Activated T-cell treated with anti-CD3 and anti-CD28 coated beads, Interleukin-2, amount 50 U/mL, for 48 hours (primary cell): ENCODE data around the gene ATP5F1D.

Experiments
- DNase-seq, 2 experiments: peaks; one replicate each; pipeline ENCODE4 v3.0.0-alpha.2; 2020

The ATP5F1D gene

GRCh38 chr19:1283917-1284292 lies 42.4 kb downstream of the ATP5F1D start:
- DNase-seq = no peak

GRCh38 chr19:1284293-1284978 lies 42.9 kb downstream of the ATP5F1D start:
- DNase-seq = peak in 1 of 2 experiments; percentile 23

GRCh38 chr19:1284979-1285736 lies 43.6 kb downstream of the ATP5F1D start:
- peak in 1 of 2 experiments; percentile 26 for DNase-seq

GRCh38 chr19:1285737-1286360 lies 44.3 kb downstream of the ATP5F1D start, which contains the start of gene EFNA2:
TSS of gene EFNA2 (plus strand) at chr19:1285873. CDS start at chr19:1286169, 296 bp downstream.
- peak in 1 of 2 experiments; percentile 21 for DNase-seq

DNA sequence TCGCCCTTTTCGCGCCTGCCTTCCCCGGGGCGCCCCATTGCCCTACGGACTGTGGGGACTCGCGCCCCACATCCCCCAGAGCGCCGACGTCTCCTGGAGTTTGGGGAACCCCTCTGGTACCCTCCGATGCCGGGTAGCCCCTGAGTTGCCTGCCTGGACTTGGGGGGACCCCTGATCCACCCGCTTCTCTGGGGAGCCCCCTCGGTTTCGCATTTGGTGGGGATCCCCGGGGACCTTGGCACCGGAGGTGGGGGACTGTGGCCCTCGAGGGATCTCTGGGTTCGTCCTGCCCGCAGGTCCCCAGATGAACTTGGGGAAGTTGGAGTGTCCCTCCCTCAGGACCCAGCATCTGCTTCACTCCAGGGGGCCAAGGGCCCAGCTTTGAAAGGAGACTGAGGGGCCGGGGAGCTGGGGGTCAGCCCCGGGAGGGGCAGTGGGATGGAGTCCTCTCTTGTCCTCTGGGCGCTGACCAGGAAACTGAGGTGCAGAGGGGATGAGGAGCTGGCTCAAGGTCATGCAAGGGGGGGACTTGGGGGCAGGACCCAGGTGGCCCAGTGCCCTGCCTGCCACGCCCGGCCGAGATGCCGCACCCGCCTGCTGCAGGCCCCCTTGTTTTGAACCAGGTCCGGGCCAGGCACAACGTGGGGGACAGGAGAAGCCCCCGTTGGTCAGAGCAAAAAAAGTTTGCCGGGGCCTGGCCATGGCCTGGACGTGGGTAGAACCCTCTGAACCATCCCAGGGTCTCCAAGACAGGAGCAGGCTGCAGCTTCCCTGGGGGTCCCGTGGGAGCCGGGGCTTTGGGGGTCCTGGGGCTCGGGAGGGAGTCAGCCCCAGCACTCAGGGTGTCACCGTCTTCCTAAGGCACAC lies 45.2 kb downstream of the ATP5F1D start:
- peak in 1 of 2 experiments; percentile 18 for DNase-seq

- no peak for DNase-seq
Observed at GRCh38 chr19:1287354-1288225, 46.0 kb downstream of the ATP5F1D start.

DNA sequence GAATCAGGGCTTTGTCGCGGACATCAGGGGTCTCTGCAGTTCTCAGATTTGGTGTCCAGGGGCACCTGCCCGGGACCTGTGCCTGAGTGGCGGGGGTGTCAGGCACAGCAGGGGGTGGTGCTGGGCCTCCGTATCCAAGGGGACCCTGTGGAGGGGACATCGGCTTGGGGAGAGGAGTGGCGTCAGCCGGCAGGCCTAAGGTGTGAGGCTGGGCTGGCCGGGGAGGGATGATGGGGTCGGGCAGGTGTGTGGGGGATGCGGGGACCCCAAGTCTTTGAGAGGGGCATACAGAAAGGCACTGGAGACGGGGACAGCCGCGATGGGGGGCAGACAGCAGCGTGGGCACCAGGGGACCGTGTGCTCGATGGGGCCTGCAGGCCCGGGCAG lies 46.7 kb downstream of the ATP5F1D start:
- DNase-seq = no peak

DNA sequence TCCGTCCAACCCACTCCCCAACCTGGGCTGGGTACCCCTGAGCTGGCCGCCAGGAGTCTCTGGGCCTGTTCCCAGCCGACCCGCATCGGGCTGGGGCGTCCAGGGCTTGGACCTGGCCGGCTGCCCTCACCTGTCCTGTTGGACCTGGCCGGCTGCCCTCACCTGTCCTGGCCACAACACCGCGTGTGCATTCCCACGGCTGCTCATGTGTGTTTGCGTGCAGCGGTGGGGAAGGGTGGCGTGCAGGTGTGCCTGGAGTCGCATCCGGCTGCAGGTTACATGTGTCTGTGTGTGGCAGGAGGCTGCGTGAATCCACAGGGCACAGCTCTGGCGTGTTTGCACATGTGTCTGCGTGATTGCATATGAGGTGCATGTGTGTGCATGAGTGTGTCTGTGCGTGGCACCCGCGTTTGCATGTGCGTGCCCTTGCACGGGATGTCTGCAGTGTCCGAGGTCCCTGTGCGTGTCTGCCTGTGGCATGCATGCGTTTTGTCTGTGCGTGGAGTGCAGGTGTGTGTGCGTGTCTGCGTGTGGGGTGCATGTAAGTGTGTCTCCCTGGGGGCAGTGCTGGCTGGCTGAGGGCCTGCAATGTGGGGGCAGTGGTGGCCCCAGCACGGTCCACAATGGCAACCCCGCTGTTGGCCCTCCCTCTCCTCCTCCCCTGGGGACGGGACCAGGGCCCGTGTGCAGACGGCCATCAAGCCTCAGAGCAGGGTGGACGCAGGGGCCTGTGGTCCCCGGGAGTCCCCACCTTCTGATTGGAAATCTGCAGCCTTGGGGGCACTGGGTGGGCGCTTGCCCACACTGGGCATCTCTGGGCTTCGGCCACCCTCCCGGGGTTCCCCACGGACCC lies 47.5 kb downstream of the ATP5F1D start:
- no peak for DNase-seq

- no peak for DNase-seq
Observed at GRCh38 chr19:1289686-1290025, 48.1 kb downstream of the ATP5F1D start.

DNA sequence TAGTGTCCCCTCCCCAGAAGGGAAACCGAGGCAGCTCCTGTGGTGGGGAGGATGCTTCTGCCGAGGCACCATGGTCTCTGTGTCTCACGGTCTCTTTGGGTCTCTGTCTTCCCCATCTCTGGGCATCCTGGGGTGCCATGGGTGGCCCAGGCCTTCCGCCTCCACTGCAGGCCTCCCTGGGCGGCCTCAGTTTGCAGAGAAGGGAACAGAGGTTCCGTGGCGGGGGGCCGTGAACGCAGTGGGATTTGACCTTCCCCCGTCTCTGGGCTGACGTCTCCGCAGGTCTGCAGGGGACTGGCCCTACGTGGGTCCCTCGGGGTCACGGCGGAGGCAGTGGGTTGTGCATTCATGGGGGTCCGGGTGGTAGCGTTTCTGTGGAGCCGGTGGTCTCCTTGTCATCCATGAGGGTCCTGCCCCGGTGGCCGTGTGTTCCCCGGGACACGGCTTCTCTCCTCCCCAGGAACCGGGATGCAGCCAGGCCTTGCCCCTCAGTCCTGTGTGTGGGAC lies 48.7 kb downstream of the ATP5F1D start:
- no peak for DNase-seq

GRCh38 chr19:1290703-1291651 lies 49.4 kb downstream of the ATP5F1D start:
- no peak for DNase-seq

- no peak for DNase-seq
Observed at GRCh38 chr19:1291761-1292418, 50.3 kb downstream of the ATP5F1D start.

- no peak for DNase-seq
Observed at GRCh38 chr19:1292419-1293151, 51.0 kb downstream of the ATP5F1D start.

DNA sequence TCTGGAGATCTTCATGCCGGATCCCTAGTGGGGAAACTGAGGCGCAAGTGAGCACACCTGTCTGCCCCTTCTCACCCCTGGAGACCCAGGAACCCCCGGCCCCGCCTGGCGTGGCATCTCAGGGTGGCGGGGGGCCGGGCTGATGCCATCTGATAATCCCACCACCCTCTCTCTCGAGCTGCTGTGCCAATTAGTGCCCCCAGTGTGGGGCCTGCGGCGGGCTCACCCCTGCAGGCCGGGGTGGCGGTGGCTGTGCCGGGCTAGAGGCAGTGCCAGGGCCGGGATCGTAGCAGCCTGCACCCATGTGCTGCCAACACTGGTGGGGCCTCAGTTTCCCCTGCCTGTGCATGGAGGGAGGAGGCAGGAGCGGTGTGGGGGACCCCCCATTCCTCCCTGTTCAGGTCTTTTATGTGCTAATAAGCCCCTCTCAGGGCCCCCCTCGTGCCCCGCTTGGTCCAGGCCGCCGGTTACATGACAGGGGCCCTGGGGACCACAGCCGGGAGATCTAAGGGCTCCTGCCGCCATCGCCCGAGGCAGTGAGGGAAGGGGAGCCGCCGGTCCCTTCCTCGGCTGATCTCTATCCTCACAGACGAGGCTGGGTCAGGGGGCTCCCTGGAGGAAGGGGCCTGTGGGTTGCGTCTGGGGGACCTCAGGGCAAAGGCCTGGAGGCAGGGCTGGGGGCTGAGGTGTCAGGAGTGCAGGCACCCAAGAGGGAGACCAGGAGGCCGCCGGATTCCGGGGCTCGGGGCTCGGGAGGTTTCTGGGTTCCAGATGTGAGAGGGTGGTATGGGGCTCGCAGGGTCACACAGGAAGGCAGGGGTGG lies 52.4 kb downstream of the ATP5F1D start:
- DNase-seq = no peak
